HCT116 (cell line): ENCODE measurements around the gene EYA4. TPM values are rescaled to one million over a fixed set of nuclear protein-coding genes. Genes with fewer than 3 reads are reported as not detected.

Experiments
- ATAC-seq: fragments of 200-7000 bp; cut with Tn5 transposase; 2 replicates; pipeline ENCODE4 v1.9.1; 2020; ENCODE audit warnings: mild to moderate bottlenecking, moderate library complexity
- BruUV-seq: library from RNA; stranded (reverse); fragments of 400-500 nt; replicated peaks from 2 replicates; lab custom pipeline; 2021; lab: Mats Ljungman, UMichigan
- CTCF ChIA-PET: fragments of 300-600 bp; sonication (Branson Sonifier 250); formaldehyde crosslinking; loops from one replicate; lab custom pipeline; 2021; ENCODE audit warnings: antibody characterized with exemption; lab: Charles Lee
- POLR2A ChIA-PET: fragments of 300-600, 350-600 bp; sonication (Branson Sonifier 250); formaldehyde crosslinking; loops from one replicate; lab custom pipeline; 2021; ENCODE audit warnings: antibody characterized with exemption; lab: Charles Lee
- RAD21 ChIA-PET, 2 experiments: fragments of 300-600 bp; sonication (Branson Sonifier 250); formaldehyde crosslinking; loops; one replicate each; lab custom pipeline; 2023; ENCODE audit warnings: low total read pairs in 2 of 2; ENCODE audit not compliant: uncharacterized antibody in 2 of 2, unreplicated experiment in 2 of 2, low non-redundant PET in 1 of 2; lab: Charles Lee
- DNase-seq: peaks from one replicate; pipeline ENCODE4 v3.0.0-alpha.2; 2010; ENCODE audit warnings: low read depth, low spot score
- H2AFZ ChIP-seq: fragments of 200-600 bp; shearing (Covaris generic), sonication (generic); 2 replicates; pipeline ENCODE4 v1.6.1; 2017; ENCODE audit warnings: low read depth, mixed run types, mixed read lengths, antibody characterized with exemption, low read length; ENCODE audit not compliant: poor library complexity, severe bottlenecking
- H3K27ac ChIP-seq: 2 replicates; pipeline ENCODE4 v1.5.1; 2012; ENCODE audit warnings: low read depth, low read length
- H3K27me3 ChIP-seq: fragments of 200-600 bp; sonication (generic); 2 replicates; pipeline ENCODE4 v1.6.1; 2016; ENCODE audit warnings: mixed run types, low read length, mixed read lengths; ENCODE audit not compliant: insufficient read depth
- H3K36me3 ChIP-seq, 2 experiments: fragments of 200-500 bp in 1 of 2; fragments of 200-600 bp in 1 of 2; sonication (Bioruptor generic) in 1 of 2; sonication (generic) in 1 of 2; 2 replicates each; pipeline versions ENCODE4 v1.5.1 to v1.6.1; 2014 to 2016; ENCODE audit warnings: low read length in 2 of 2, inconsistent platforms in 1 of 2, mixed read lengths in 1 of 2, mixed run types in 1 of 2; ENCODE audit not compliant: insufficient read depth in 2 of 2, control insufficient read depth in 1 of 2
- H3K4me1 ChIP-seq, 2 experiments: fragments of 200-600 bp in 1 of 2; sonication (generic) in 1 of 2; 2 replicates each; pipeline versions ENCODE4 v1.5.1 to v1.6.1; 2012 to 2017; ENCODE audit warnings: low read length in 2 of 2, inconsistent platforms in 1 of 2, mild to moderate bottlenecking in 1 of 2, mixed read lengths in 1 of 2, mixed run types in 1 of 2, moderate library complexity in 1 of 2; ENCODE audit not compliant: insufficient read depth in 2 of 2, control insufficient read depth in 1 of 2
- H3K4me2 ChIP-seq: fragments of 200-600 bp; sonication (generic); 2 replicates; pipeline ENCODE4 v1.6.1; 2017; ENCODE audit warnings: mixed run types, low read length, mixed read lengths
- H3K4me3 ChIP-seq, 2 experiments: fragments of 200-600 bp in 1 of 2; sonication (generic) in 1 of 2; replicated peaks in 1 of 2; 2 replicates each; pipeline ENCODE4 v1.5.1; 2011 to 2016; ENCODE audit warnings: low read length in 2 of 2, control low read depth in 1 of 2, low read depth in 1 of 2, mild to moderate bottlenecking in 1 of 2, mixed read lengths in 1 of 2, mixed run types in 1 of 2
- H3K79me2 ChIP-seq: fragments of 200-600 bp; sonication (generic); 2 replicates; pipeline ENCODE4 v1.6.1; 2017; ENCODE audit warnings: mild to moderate bottlenecking, mixed run types, low read length, moderate library complexity, mixed read lengths; ENCODE audit not compliant: insufficient read depth
- H3K9ac ChIP-seq: fragments of 200-600 bp; sonication (generic); 2 replicates; pipeline ENCODE4 v1.6.1; 2016; ENCODE audit warnings: low read length, mixed read lengths
- H3K9me2 ChIP-seq: fragments of 200-600 bp; sonication (generic), shearing (Covaris generic); 2 replicates; pipeline ENCODE4 v1.6.1; 2017; ENCODE audit warnings: mixed run types, mild to moderate bottlenecking, moderate library complexity; ENCODE audit not compliant: insufficient read depth
- H3K9me3 ChIP-seq, 2 experiments: fragments of 200-500 bp in 1 of 2; fragments of 200-600 bp in 1 of 2; sonication (Bioruptor generic) in 1 of 2; sonication (generic) in 1 of 2; 2 replicates each; pipeline ENCODE4 v1.6.1; 2014 to 2017; ENCODE audit warnings: low read length in 2 of 2, mixed read lengths in 2 of 2, inconsistent platforms in 1 of 2, low read depth in 1 of 2, mild to moderate bottlenecking in 1 of 2, mixed run types in 1 of 2, moderate library complexity in 1 of 2; ENCODE audit not compliant: control insufficient read depth in 1 of 2, insufficient read depth in 1 of 2
- H4K20me1 ChIP-seq: fragments of 200-600 bp; sonication (generic), shearing (Covaris generic); 2 replicates; pipeline ENCODE4 v1.6.1; 2017; ENCODE audit warnings: mixed run types, mild to moderate bottlenecking, moderate library complexity; ENCODE audit not compliant: insufficient read depth
- ATF3 ChIP-seq: IDR thresholded peaks from 2 replicates; pipeline ENCODE4 v1.6.1; 2012
- CBX3 ChIP-seq: IDR thresholded peaks from 2 replicates; pipeline ENCODE4 v1.6.1; 2012; ENCODE audit warnings: low read depth
- CEBPB ChIP-seq: IDR thresholded peaks from 2 replicates; pipeline ENCODE4 v1.6.1; 2012; ENCODE audit warnings: low read depth
- CTCF ChIP-seq, 3 experiments: fragments of 200-600 bp in 1 of 3; sonication (generic) in 1 of 3; IDR thresholded peaks in 2 of 3; conservative IDR thresholded peaks in 1 of 3; 2 replicates each; pipeline ENCODE4 v1.5.1; 2012 to 2017; ENCODE audit warnings: low read depth in 2 of 3, low read length in 2 of 3, antibody characterized with exemption in 1 of 3, borderline replicate concordance in 1 of 3, control low read depth in 1 of 3, mild to moderate bottlenecking in 1 of 3, mixed read lengths in 1 of 3, mixed run types in 1 of 3, moderate library complexity in 1 of 3; ENCODE audit not compliant: insufficient read depth in 1 of 3
- EGR1 ChIP-seq: IDR thresholded peaks from 2 replicates; pipeline ENCODE4 v1.6.1; 2012; ENCODE audit warnings: low read depth
- ELF1 ChIP-seq: IDR thresholded peaks from 2 replicates; pipeline ENCODE4 v1.6.1; 2012; ENCODE audit warnings: low read depth, borderline replicate concordance
- EZH2phosphoT487 ChIP-seq: fragments of 200-600 bp; IDR thresholded peaks from 2 replicates; pipeline ENCODE4 v1.6.1; 2018; ENCODE audit warnings: antibody characterized with exemption, borderline replicate concordance
- FOSL1 ChIP-seq: IDR thresholded peaks from 2 replicates; pipeline ENCODE4 v1.6.1; 2012; ENCODE audit warnings: low read depth
- MAX ChIP-seq: IDR thresholded peaks from 2 replicates; pipeline ENCODE4 v1.6.1; 2012
- POLR2A ChIP-seq: IDR thresholded peaks from 2 replicates; pipeline ENCODE4 v1.7.0; 2011; ENCODE audit warnings: borderline replicate concordance; ENCODE audit not compliant: insufficient read depth, insufficient read length; ENCODE audit errors: extremely low read depth
- SIN3A ChIP-seq: IDR thresholded peaks from 2 replicates; pipeline ENCODE4 v1.6.1; 2012; ENCODE audit warnings: low read depth
- SP1 ChIP-seq: IDR thresholded peaks from 2 replicates; pipeline ENCODE4 v1.6.1; 2012; ENCODE audit warnings: low read depth
- TCF7L2 ChIP-seq: IDR thresholded peaks from 2 replicates; pipeline ENCODE4 v1.7.0; 2011; ENCODE audit warnings: borderline replicate concordance, inconsistent platforms; ENCODE audit not compliant: insufficient read depth, insufficient read length; ENCODE audit errors: extremely low read depth
- YY1 ChIP-seq: IDR thresholded peaks from 2 replicates; pipeline ENCODE4 v1.6.1; 2011; ENCODE audit warnings: low read length, low read depth, moderate library complexity, mild to moderate bottlenecking; ENCODE audit not compliant: insufficient replicate concordance; ENCODE audit errors: extremely low read depth
- ZFX ChIP-seq: fragments of 450-650 bp; IDR thresholded peaks from 2 replicates; pipeline ENCODE4 v1.6.1; 2017
- ZNF274 ChIP-seq: fragments of 200-500 bp; sonication (Bioruptor generic); IDR thresholded peaks from 2 replicates; pipeline ENCODE4 v1.6.1; 2014; ENCODE audit warnings: mild to moderate bottlenecking, low read depth, low read length, inconsistent platforms
- intact Hi-C: fragments of 100-400 bp; cut with micrococcal nuclease; formaldehyde crosslinking; loops from 2 replicates; pipeline ENCODE4 v1.10.0; 2022
- total RNA-seq: library from RNA; stranded (reverse); gene quantifications from one replicate; pipeline ENCODE4 v1.2.1, GENCODE V29; 2021; ENCODE audit not compliant: unreplicated experiment
- TF ChIP-seq, protein P1 (sequence below): IDR thresholded peaks from 2 replicates; pipeline ENCODE4 v1.6.1; 2012; ENCODE audit warnings: low read depth

EYA4 gene
- total RNA-seq, 1 experiment from 2014 or later = not detected

GRCh38 chr6:133369773-133370272 lies 128.7 kb downstream of the EYA4 start:
- H3K9me3 ChIP-seq = no peaks in the 10 kb centered on the region
- ChIA-PET CTCF (no interaction called here), POLR2A (no interaction called here), RAD21 (no interaction called here)
- no peak overlapping the region for H2AFZ ChIP-seq
- H3K27ac ChIP-seq = no peak overlapping the region
- no peaks in the 10 kb centered on the region for H3K9me2 ChIP-seq
- no peaks in the 10 kb centered on the region for H4K20me1 ChIP-seq
- BruUV-seq = no TSS peak
- H3K4me2 ChIP-seq = no peak overlapping the region
- H3K79me2 ChIP-seq = no peaks in the 10 kb centered on the region
- intact Hi-C loops = no loop called here
- no peak overlapping the region for H3K9ac ChIP-seq
- ATAC-seq = no peak
- DNase-seq = no peak
- no peaks in the 10 kb centered on the region for H3K4me1 ChIP-seq
- H3K27me3 ChIP-seq = peaks cover 27% of the 10 kb centered on the region; the same call in 1 of the 2 replicates
- no peak for TF ChIP-seq MAX
- no peak for TF ChIP-seq ZNF274
- TF ChIP-seq CBX3 = no peak
- no peak for TF ChIP-seq FOSL1
- no peak for TF ChIP-seq ELF1
- no peak for TF ChIP-seq EZH2phosphoT487
- no peak for TF ChIP-seq ATF3
- TF ChIP-seq YY1 = no peak
- TF ChIP-seq ZFX = no peak
- no peak for TF ChIP-seq EGR1
- TF ChIP-seq SP1 = no peak
- TF ChIP-seq, protein P1, sequence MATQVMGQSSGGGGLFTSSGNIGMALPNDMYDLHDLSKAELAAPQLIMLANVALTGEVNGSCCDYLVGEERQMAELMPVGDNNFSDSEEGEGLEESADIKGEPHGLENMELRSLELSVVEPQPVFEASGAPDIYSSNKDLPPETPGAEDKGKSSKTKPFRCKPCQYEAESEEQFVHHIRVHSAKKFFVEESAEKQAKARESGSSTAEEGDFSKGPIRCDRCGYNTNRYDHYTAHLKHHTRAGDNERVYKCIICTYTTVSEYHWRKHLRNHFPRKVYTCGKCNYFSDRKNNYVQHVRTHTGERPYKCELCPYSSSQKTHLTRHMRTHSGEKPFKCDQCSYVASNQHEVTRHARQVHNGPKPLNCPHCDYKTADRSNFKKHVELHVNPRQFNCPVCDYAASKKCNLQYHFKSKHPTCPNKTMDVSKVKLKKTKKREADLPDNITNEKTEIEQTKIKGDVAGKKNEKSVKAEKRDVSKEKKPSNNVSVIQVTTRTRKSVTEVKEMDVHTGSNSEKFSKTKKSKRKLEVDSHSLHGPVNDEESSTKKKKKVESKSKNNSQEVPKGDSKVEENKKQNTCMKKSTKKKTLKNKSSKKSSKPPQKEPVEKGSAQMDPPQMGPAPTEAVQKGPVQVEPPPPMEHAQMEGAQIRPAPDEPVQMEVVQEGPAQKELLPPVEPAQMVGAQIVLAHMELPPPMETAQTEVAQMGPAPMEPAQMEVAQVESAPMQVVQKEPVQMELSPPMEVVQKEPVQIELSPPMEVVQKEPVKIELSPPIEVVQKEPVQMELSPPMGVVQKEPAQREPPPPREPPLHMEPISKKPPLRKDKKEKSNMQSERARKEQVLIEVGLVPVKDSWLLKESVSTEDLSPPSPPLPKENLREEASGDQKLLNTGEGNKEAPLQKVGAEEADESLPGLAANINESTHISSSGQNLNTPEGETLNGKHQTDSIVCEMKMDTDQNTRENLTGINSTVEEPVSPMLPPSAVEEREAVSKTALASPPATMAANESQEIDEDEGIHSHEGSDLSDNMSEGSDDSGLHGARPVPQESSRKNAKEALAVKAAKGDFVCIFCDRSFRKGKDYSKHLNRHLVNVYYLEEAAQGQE = no peak
- TF ChIP-seq POLR2A = no peak
- TF ChIP-seq CEBPB = no peak
- no peak for TF ChIP-seq TCF7L2
- TF ChIP-seq CTCF (IDR thresholded peaks at IDR 0.05 in 2 of 3, conservative IDR thresholded peaks at IDR 0.05 in 1 of 3; ENCODE audit: borderline replicate concordance in 1 of 3, insufficient read depth in 1 of 3, low read depth in 2 of 3, low read length in 2 of 3) = no peak
- TF ChIP-seq SIN3A = no peak
- no peaks in the 10 kb centered on the region for H3K36me3 ChIP-seq
- no peak overlapping the region for H3K4me3 ChIP-seq
